Stomach smooth muscle (tissue), 2 donors: Measurements from ENCODE around the gene LIPI.
"Not testable (repeated sequence)": the region's sequence is repeated elsewhere in the genome, so short reads cannot be mapped to it uniquely, and the experiment has no call there.

Experiments used
- H3K27ac ChIP-seq: one replicate; pipeline ENCODE4 v1.7.0; 2013; ENCODE audit warnings: mild to moderate bottlenecking, low read length, inconsistent platforms
- H3K27me3 ChIP-seq, 2 donors: one replicate each; pipeline ENCODE4 v1.7.0; 2013; ENCODE audit warnings: low read length in 2 of 2; ENCODE audit not compliant: insufficient read depth in 2 of 2, control insufficient read depth in 1 of 2
- H3K36me3 ChIP-seq, 2 donors: one replicate each; pipeline ENCODE4 v1.7.0; 2013; ENCODE audit warnings: low read length in 2 of 2; ENCODE audit not compliant: control insufficient read depth in 2 of 2, insufficient read depth in 2 of 2
- H3K4me1 ChIP-seq: one replicate; pipeline ENCODE4 v1.7.0; 2013; ENCODE audit warnings: low read length; ENCODE audit not compliant: control insufficient read depth, insufficient read depth
- H3K4me3 ChIP-seq, 2 donors: one replicate each; pipeline ENCODE4 v1.7.0; 2013; ENCODE audit warnings: low read length in 2 of 2
- H3K9ac ChIP-seq, 2 donors: one replicate each; pipeline ENCODE4 v1.7.0; 2013; ENCODE audit warnings: low read length in 2 of 2, mild to moderate bottlenecking in 1 of 2
- H3K9me3 ChIP-seq, 2 donors: one replicate each; pipeline ENCODE4 v1.7.0; 2013; ENCODE audit warnings: low read length in 2 of 2; ENCODE audit not compliant: control insufficient read depth in 2 of 2
- donor health status: healthy.
- donor health status: Pancreatic carcinoma.

LIPI gene

DNA sequence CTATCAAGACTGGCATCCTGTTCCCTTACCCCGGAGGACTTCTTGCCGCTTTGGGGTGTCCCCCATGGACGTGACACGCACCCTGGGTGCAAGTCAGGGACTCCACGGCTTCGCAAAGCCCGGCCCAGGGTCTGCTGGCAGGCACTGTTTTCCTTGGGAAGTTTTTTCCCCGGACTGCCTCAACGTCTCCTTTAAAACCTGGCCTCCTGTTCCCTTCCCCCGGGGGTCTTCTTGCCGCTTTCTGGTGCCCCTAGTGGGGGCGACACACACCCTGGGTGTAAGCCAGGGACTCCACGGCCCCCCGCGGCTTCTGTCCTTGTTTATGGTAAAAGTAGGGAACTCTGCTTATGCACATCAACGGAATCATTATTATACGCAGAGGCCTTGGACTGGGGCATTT is 136.6 kb downstream of the LIPI start:
- Histone ChIP-seq H3K9ac (no peak overlapping the region), H3K9me3 (no peaks in the 10 kb centered on the region), H3K27me3 (no peaks in the 10 kb centered on the region)

DNA sequence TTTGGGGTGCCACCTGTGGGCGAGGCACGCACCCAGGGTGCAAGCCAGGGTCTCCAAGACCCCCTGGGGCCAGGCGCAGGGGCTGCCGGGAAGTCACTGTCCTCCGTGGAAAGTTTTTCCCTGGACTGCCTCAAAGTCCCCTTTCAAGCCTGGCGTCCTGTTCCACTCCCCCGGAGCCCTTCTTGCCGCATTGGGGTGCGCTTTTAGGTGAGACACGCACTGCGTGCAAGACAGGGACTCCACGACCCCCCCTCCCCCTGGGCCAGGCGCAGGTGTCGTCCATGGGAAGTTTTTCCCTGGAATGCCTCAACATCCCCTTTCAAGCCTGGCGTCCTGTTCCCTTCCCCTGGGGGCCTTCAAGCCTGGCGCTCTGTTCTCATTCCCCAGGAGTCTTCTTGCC is 137.1 kb downstream of the LIPI start:
- Histone ChIP-seq H3K9ac (no peak overlapping the region), H3K36me3 (no peaks in the 10 kb centered on the region), H3K9me3 (no peaks in the 10 kb centered on the region), H3K4me1 (no peaks in the 10 kb centered on the region), H3K4me3 (no peak overlapping the region), H3K27me3 (no peaks in the 10 kb centered on the region), H3K27ac (no peak overlapping the region)

More for the DNA sequence above, 136.6 kb downstream of the LIPI start:
- H3K36me3 ChIP-seq = no peaks in the 10 kb centered on the region
- H3K27ac ChIP-seq = no peak overlapping the region
- no peak overlapping the region for H3K4me3 ChIP-seq
- H3K4me1 ChIP-seq = no peaks in the 10 kb centered on the region

DNA sequence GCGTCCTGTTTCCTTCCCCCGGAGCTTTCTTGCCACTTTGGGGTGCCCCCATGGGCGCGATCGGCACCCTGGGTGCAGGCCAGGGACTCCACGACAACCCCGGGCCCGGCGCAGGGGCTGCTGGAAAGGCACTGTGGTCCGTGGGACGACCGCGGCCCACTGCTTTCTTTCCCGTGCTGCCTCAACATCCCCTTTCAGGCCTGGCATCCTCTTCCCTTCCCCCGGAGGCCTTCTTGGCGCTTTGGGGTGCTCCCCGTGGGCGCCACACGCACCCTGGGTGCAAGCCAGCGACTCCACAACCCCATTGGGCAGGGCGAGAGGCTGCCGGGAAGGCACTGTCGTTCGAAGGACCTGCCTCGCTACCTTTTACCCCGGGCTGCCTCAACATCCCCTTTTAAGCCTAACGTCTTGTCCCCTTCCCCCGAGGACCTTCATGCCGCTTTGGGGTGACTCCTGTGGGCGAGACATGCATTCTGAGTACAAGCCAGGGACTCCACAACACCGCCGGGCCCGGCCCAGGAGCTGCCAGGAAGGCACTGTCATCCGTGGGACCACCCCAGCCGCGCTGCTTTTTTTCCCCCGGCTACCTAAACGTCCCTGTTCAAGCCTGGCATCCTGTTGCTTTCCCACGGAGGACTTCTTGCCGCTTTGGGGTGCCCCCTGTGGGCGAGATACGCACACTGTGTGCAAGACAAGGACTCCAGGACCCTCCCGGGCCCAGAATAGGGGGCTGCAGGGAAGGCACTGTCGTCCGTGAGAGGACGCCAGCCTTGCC is 137.8 kb downstream of the LIPI start:
- no peak overlapping the region for H3K4me3 ChIP-seq
- no peak overlapping the region for H3K9ac ChIP-seq

DNA sequence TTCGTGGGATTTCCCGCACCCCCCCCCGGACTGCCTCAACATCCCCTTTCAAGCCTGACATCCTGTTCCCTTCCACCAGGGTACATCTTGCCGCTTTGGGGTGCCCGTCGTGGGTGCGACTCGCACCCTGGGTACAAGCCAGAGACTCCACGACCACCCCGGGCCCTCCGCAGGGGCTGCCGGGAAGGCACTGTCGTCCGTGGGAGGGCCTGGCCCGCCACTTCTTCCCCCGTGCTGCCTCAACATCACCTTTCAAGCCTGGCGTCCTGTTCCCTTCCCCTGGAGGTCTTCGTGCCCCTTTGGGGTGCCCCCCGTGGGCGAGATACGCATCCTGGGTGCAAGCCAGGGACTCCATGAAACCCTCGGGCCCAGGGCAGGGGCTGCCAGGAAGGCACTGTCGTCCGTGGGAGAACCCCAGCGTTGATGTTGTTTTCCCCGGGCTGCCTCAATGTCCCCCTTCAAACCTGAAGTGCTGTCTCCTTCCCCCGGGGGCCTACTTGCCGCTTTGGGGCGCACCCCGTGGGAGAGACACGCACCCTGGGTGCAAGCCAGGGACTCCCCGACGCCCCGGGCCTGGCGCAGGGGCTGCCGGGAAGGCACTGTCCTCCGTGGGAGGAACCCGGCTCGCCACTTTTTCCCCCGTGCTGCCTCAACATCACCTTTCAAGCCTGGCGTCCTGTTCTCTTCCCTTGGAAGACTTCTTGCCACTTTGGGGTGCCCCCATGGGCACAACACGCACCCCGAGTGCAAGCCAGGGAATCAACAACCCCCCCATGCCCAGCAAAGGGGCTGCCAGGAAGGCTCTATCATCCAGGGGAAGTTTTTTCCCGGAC is 138.6 kb downstream of the LIPI start:
- no peak overlapping the region for H3K4me3 ChIP-seq
- H3K9ac ChIP-seq = no peak overlapping the region
- H3K27ac ChIP-seq = no peak overlapping the region
- H3K9me3 ChIP-seq = no peaks in the 10 kb centered on the region
- H3K27me3 ChIP-seq = no peaks in the 10 kb centered on the region
- no peaks in the 10 kb centered on the region for H3K4me1 ChIP-seq
- H3K36me3 ChIP-seq = no peaks in the 10 kb centered on the region

More for the DNA sequence above, 137.8 kb downstream of the LIPI start:
- H3K9me3 ChIP-seq = no peaks in the 10 kb centered on the region
- no peaks in the 10 kb centered on the region for H3K27me3 ChIP-seq
- no peak overlapping the region for H3K27ac ChIP-seq
- H3K4me1 ChIP-seq = no peaks in the 10 kb centered on the region
- H3K36me3 ChIP-seq = no peaks in the 10 kb centered on the region

DNA sequence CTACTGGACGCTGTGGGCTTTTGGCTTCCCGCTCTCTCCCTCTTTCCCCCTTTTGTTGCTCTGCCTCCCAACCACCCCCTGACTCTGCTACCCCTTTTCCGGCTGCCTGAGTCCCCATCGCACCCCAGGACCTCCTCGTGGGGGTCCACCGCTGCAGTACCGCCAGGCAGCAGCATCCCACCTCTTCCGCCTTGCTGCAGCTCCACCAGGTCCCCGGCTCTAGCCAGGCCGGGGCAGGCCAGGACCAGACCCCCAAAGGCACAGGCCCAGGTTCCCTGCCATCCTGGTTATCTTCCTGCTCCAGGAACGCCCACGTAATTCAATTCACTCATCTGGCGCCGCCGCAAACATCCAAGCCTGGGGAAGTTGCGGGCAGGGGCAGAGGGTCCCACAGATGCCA is 139.8 kb downstream of the LIPI start:
- Histone ChIP-seq H3K4me3 (no peak overlapping the region), H3K36me3 (no peaks in the 10 kb centered on the region), H3K27me3 (no peaks in the 10 kb centered on the region), H3K9me3 (no peaks in the 10 kb centered on the region), H3K4me1 (no peaks in the 10 kb centered on the region), H3K27ac (no peak overlapping the region), H3K9ac (no peak overlapping the region)

DNA sequence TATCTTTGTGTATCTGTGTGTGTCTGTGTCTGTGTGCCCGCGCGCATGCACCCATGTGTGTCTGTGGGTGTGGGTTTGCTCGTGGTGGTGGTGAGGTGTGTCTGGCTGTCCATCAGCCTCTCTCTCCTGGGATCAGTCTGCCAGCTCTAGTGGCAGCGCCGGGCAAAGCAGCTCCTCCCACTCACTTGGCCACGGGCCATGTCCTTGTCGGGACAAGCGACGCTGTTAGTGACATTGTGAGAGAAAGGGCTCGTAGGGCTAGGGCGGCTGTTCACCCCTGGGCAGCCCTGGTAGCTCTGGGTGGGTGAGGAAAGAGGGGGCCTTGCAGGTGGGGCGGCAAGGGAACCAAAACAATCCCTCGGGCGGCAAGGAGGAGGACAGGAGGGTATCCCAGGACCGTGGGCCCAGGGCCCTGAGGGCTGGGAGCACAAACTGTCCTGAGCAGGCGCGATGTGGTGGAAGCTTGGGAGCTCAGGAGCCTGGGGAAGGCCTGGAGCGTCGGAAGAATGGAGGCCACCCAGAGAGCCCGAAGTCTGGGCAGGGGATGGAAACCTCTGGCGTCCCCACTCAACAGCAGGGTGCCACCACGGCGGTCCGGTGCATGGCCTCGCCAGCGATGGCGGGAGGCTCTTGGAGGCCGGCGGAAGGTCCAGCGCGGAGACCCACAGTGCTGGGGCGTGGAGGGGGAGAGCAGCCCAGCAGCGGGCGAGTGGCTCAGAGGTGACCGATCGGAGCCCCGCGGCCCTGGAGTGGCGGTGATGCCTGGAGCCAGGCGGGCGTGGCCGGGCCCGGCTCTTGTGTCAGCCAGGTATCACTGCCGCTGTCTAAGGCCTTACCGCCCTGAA is 140.5 kb downstream of the LIPI start:
- Histone ChIP-seq H3K9me3 (no peaks in the 10 kb centered on the region), H3K27ac (no peak overlapping the region), H3K9ac (no peak overlapping the region), H3K4me3 (no peak overlapping the region), H3K4me1 (no peaks in the 10 kb centered on the region), H3K27me3 (no peaks in the 10 kb centered on the region), H3K36me3 (no peaks in the 10 kb centered on the region)

DNA sequence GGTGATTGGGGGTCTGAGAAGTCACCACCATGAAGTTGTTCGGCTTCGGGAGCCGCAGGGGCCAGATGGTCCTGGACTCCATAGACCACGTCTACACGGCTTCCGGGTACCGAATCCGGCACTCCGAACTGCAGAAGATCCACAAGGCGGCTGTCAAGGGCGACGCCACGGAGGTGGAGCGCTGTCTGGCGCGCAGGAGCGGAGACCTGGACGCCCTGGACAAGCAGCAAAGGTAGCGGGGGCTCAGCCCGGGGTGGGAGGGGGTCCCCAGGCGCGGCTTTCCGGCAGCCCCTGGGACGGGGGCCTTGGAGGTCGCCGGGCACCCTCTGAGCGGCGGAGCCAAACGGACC is 146.5 kb downstream of the LIPI start:
- no peak overlapping the region for H3K27ac ChIP-seq
- H3K27me3 ChIP-seq = no peaks in the 10 kb centered on the region
- H3K4me3 ChIP-seq = peak overlapping the region; percentile 53 to 70
- H3K4me1 ChIP-seq = no peaks in the 10 kb centered on the region
- no peaks in the 10 kb centered on the region for H3K36me3 ChIP-seq
- H3K9me3 ChIP-seq = no peaks in the 10 kb centered on the region
- peak overlapping the region in 1 of 2 donors; percentile 28 for H3K9ac ChIP-seq

DNA sequence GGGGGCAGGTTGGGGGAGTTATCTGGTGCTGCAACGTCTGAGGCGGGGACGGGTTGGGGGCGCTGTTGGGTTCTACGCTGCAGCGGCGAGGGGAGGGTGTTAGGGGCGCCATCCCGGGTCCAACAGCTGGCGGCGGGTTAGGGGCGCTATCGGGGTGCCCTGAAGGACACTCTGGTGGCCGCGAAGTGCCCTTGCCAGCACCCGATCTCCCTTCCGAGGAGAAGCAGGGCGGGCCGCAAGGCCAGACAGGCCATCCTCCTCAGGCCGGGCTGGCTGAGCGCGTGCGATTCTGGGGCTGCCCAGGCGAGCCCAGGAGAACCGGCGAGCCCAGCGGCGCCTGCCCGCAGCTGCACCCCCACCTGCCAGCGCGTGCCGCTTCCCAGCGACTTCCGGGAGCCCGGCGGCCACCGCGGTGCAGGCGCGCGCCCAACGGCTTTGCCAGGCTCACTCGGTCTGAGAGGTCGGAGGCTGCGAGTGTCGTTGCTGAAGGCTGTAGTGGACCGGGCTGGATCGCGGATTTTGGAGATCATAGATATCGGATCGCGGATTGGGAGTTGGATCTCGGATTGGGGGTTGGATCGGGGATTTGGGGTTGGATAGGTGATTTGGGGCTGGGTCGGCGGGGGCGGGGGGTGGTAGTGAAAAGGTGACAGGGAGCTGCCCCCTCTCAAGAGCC is 147.0 kb downstream of the LIPI start:
- peak overlapping the region in 1 of 2 donors; percentile 28 for H3K9ac ChIP-seq

DNA sequence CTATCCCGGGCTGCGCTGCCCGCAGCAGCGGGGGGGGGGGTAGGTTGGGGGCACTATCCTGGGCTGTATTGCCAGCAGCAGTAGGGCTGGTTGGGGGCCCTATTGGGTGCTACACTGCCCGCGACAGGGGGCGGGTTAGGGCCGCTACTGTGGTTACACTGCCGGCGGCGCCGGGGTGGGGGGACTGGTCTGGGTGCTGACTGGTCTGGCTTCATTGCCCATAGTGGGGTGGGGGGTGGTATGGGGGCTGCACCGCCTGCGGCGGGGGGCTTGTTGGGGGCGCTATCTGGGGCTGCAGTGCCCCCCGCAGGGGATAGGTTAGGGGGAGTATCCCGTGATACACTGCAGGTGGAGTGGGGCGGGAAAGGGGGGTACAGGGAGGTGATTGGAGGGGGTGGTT is 148.1 kb downstream of the LIPI start:
- H3K36me3 ChIP-seq = not testable (repeated sequence)

More for the DNA sequence above, 147.0 kb downstream of the LIPI start:
- not testable (repeated sequence) for H3K36me3 ChIP-seq, H3K27me3 ChIP-seq, H3K4me1 ChIP-seq, H3K27ac ChIP-seq, H3K9me3 ChIP-seq
- H3K4me3 ChIP-seq = peak overlapping the region; percentile 53 to 70

DNA sequence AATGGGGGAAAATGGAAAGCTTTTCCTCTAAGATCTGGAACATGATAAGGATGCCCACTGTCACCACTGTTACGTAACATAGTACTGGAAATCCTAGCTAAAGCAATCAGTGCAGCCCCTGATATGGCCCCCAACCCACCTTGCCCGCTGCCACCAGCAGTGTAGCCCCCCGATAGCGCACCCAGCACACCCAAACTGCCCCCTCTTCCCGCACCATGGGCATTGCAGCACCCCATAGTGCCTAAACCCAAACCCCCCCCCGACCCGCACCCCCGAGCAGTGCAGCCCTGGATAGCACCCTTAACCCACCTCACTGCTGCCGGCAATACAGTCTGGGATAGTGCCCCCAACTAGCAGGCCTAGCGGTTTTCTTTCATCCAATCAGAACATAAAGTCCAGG is 148.9 kb downstream of the LIPI start:
- H3K4me3 ChIP-seq, H3K9me3 ChIP-seq, H3K27ac ChIP-seq, H3K27me3 ChIP-seq, H3K4me1 ChIP-seq, H3K36me3 ChIP-seq, H3K9ac ChIP-seq: not testable (repeated sequence)

More for the DNA sequence above, 148.1 kb downstream of the LIPI start:
- H3K9ac ChIP-seq, H3K27ac ChIP-seq, H3K4me1 ChIP-seq, H3K9me3 ChIP-seq, H3K4me3 ChIP-seq, H3K27me3 ChIP-seq: not testable (repeated sequence)
